Measurements from ENCODE around the gene ARSI.

The ARSI gene

GRCh38 chr5:150307617-150308426, 5.1 kb upstream of the ARSI start:
- DNase-seq: no peak

DNA sequence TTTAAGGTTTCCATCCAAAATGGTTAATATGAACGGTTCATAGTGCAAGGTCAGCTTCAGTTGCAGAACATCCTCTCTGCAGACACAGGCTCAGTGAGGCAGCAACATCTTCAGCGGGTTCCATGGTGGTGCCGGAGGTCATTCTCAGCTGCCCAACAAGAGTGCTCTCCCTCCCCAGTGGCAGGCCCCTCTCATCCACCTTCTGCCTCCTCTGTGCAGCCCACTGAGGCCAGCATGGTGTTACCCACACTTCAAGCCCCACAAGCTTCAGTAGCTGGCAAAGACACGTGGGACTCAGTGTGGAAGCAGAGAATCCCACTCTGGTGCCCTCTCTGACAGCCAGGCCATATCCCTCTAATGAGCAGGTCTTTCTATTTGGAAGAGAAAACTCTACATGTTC, 4.1 kb upstream of the ARSI start:
- DNase-seq: no peak

DNA sequence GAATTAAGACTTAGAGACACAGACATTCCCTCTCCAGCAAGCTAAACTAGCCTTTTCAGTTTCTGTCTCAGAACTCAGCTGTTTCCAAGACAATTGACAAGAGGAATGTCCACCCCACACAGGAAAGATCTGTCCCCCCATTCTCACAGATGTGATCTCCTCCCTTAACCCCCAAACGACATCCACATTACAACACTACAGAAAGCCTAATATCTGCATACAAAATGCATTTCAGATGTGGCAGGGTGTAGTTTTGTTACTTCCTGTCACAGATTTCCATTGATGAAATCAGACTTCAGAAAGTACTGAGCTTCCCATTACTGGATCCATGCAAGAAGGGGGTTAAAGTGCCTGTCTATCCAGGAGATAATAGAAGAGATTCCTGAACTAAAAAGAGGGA, 2.9 kb upstream of the ARSI start:
- DNase-seq: no peak

DNA sequence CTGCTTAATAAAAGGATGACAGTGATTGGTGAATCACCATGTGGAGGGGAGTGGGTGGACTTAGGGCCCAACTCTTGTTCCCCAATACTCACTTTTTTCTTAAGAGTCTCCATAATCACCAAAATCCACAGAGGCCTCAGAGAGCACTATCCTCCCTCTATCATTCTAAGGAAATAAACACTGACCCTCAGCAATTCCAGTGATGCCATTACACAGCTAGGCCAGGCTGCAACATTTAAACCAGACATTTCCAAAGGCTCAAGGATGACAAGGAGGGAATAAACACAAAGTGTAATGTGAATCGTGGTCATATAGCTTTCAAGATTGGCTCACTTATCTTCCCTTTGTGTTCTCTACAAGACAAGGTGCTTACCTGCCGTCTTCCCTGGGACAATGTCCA, 2.4 kb upstream of the ARSI start:
- no peak for DNase-seq

GRCh38 chr5:150304481-150305081, 1.9 kb upstream of the ARSI start:
- DNase-seq: no peak

GRCh38 chr5:150303660-150304386, 1.1 kb upstream of the ARSI start:
- no peak for DNase-seq

GRCh38 chr5:150303070-150303615, 438 bp upstream of the ARSI start:
- no peak for DNase-seq

GRCh38 chr5:150301901-150302300, 804 bp downstream of the ARSI start:
- no peak for DNase-seq

DNA sequence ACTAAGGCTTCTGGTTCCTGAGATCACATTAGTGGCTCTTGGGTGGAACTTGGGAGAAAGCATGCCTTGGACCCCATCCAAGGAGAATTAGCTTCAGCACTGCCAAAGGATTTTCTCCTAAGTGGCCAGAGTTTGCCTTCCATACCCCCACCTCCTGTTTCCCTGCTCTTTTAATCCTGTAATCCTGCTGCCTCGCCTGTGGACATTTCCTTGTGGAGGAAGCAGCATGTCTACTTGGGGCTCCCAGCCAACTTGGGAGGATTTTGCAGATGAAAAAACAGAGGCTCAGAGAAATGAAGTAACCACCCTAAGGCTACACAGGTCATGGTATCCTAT, 1.6 kb downstream of the ARSI start:
- DNase-seq: no peak

DNA sequence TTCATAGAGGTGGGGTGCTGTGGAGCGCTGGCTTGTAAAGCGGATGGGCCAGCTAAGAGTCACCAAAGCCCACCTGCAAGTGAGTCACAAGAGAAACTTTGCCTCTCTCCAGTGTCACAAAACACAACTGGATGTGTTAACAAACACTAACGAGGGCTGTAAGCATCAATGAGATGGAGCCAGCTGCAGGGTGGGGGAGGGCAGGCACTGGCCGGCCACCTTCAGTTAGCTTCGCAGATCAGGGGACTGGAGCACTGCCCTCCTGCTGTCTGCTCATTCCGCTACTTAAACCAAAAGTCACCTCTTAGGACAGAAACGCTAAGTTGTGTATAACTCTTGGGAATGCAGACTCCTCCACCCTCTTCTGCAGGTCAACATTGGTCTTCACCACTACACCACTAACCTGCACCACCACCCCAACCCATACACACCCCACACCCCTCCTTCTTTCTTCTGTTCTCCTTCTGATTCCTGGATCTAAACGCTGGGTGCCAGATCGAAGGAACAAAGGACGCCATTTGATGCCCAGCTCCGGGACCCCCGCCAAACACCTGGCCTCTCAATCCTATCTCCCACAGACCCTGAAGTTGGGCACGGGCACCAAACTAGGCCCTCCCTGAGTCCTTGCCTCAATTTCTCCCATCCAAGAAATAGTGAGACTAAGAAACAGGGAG, 2.1 kb downstream of the ARSI start:
- no peak for DNase-seq

GRCh38 chr5:150299571-150300327, 3.0 kb downstream of the ARSI start:
- no peak for DNase-seq

GRCh38 chr5:150298701-150299451, 3.8 kb downstream of the ARSI start:
- DNase-seq: no peak

- no peak for DNase-seq
Observed at GRCh38 chr5:150297934-150298595, 4.6 kb downstream of the ARSI start.

DNA sequence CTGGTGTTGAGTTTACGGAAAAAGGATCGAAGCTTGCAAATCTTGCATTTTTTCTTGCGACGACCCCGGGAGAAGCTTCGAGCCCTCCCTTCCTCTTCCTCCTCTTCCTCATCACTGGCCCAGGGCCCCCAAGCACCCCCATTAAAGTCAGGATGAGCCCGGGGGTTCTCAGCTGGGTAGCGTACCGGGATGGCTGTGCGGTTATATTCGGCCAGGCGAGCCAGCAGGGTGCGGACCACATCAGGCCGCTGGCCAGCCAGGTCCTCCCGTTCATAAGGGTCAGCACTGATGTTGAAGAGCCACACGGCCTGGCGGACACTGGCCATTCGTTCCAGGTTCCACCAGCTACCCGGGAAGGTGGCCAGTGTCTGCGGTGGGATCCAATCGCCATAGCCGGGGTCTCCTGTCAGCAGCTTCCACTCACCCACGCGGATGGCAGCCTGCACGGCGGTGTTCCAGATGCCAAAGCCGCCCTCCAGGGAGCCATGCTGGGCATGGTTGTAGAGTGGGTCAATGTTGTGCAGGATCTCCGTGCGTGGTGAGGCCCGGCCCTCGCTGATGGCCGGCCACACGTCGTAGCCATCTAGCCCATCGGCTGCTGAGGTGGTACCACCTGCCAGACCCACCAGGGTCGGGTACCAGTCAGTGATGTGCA, 5.3 kb downstream of the ARSI start:
- no peak for DNase-seq

- DNase-seq: no peak
Observed at GRCh38 chr5:150296496-150296895, 6.2 kb downstream of the ARSI start.

DNA sequence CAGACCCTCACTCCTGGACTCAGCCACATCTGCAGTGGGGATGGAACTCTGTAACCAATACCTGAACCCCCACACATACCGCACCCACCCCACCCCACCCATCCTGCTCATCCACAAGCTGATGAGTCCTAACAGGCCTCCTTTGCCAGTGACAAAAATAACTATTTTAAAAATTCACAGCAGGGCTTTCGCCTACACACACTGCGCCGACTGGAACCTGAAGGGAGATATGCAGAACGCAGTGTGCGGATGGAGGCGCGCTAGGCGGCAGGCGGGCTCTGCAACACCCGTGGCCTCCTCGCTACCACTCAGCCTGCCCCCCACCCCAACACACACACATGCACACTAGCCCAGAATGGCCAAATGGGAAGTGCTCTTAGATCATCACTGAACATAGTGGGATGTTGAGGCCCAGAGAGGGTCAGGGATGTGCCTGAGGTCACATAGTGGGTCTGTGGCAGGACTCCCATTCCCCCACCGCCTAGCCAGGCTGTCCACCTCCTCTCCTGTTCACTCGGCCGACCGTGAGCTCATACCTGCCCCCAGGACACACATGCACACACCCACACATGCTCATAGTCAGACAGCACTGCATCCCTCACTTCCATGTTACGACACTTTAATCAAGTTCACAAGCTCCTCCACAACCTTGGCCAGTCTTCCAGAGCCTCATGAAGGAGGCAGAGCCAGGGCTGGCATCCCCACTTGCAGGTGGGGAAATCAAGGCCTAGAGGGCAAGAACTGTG, 6.8 kb downstream of the ARSI start:
- DNase-seq: no peak

- DNase-seq: no peak
Observed at GRCh38 chr5:150295172-150295634, 7.5 kb downstream of the ARSI start.

DNA sequence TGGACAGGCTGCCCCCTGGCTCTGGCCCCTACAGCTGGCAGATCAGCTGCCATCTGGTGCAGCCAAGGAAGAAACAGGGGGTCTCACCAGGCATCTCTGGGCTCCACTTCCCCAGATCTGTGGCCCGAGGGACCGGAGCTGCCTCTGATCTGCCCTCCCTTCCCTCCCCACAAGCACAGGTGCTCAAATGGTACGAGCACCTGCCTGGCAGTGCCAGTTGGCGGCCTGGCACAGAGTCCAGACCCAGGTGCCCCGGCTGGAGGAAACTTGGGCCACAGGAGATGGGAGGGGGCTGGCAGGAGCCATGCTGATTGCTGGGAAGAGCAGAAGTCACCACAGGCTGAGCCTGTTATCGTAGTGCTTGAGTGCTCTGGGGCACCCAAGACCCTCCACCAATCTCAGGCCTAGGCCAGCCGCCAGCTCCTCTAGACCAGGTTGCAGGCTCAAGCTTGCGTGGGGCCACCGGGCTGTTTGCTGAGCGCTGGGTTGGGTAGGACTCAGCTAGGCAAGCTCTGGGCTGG, 8.1 kb downstream of the ARSI start:
- no peak for DNase-seq
